ENCODE measurements around the gene CCSER1.
"Not testable (repeated sequence)": the region's sequence is repeated elsewhere in the genome, so short reads cannot be mapped to it uniquely, and the experiment has no call there.

The CCSER1 gene

DNA sequence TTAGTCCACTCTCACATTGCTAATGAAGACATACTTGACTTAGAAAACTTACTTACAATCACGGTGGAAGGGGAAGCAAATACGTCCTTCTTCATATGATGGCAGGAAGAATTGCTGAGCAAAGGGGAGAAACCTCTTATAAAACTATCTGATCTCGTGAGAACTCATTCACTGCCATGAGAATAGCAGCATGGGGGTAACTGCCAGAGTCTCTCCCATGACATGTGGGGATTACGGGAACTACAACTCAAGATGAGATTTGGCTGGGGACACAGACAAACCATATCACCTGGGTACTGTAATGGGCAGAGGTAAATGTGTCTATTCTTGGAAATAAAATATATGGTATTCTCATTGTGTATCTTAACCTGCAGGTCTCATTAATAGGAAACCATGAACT is 1464.9 kb downstream of the CCSER1 start:
- DNase-seq (ENCODE audit: low read depth) = no peak

DNA sequence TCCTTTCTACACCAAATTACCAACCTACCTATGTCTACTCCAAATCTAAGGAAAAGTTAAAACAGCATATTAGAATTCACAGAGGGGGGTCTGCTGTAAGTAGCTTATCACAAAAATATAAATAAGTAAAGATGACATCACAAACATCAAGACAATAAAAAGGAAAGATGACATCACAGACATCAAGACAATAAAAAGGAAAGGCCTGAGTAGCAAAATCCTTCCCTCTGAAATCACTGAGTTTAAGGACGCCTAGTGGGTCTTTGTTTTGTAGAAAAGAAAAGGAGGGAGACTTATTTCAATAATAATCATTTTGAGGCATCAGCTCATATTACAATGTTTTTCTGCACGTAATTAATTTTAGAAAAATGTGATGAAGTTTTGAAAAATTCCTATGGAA is 1469.5 kb downstream of the CCSER1 start:
- DNase-seq (ENCODE audit: low read depth) = no peak

GRCh38 chr4:91598696-91599095 is 1471.5 kb downstream of the CCSER1 start:
- no peak for DNase-seq (ENCODE audit: low read depth)

- DNase-seq (ENCODE audit: low read depth) = no peak
These were observed 1473.1 kb downstream of the CCSER1 start for GRCh38 chr4:91600301-91600700.

DNA sequence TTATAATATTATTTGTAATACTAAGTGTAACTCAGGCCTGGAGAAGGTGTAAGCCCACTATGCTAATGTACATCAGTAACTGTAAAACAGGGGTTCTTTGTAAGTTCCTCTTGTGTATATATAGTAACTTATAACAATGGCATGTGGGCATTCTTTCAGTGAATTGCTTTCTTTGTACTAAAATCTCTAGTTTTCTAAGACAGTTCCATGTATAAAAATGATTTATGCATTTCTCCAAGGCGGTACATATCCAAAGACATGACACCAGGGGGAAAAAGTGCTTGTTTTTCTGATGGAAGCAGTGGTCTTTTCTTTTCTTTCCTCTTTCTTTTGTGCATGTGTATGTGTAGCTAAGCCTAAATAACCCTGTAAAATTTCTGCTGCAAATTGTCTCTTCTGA is 1474.2 kb downstream of the CCSER1 start:
- no peak for DNase-seq (ENCODE audit: low read depth)

DNA sequence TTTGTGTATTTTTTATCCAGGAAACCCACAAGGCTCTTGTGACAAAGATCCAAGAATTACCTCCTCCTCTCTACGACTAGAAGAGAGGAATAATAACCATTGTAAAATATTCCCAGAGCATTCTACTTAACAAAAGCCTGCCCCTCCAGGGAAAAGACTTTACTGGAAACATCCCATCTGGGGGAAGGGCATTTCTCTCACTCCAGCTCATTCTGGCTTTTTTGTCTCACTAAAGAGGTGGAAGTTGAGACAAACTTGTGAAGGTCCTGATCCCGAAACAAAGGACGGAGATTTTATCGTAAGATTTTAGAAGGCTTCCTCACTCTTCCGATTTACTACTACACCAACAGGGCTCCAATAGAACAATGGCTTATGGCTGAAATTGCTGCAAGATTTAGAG is 1484.6 kb downstream of the CCSER1 start:
- no peak for DNase-seq (ENCODE audit: low read depth)

DNA sequence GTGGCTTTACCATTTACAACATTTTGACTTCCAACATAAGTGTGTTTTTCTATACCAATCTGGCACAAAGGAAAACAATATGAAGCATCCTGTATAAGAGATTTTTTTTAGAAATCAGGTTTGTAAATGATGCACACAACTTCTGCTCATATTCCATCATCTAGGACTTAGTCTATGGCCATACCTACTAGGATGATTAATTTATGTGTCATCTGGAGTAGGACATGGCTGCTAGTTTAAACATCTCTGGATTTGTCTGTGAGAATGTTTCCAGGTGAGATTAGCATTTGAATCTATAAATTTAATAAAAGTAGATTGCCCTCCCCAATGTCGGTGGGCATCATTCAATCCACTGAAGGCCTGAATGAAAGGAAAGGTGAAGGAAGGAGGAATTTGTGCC is 1493.8 kb downstream of the CCSER1 start:
- DNase-seq (ENCODE audit: low read depth) = no peak

DNA sequence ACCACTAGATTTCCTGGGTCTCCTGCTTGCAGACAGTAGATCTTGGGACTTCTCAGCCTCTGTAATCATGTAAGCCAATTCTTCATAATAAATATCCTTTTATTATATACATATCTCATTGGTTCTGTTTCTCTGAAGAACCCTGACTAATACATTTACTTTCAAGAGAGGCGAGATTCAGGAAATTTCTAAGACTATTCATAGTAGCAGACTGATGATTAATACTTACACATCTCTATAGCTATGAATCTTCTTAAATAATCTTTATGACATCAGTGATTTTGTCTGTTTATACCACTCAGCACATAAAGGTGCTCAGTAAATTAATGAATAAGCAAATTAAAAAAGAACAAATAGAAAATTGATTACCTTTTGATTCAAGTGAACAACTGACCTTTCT is 1494.3 kb downstream of the CCSER1 start:
- DNase-seq (ENCODE audit: low read depth) = no peak

- no peak for DNase-seq (ENCODE audit: low read depth)
These were observed 1495.9 kb downstream of the CCSER1 start for GRCh38 chr4:91622925-91623602.

DNA sequence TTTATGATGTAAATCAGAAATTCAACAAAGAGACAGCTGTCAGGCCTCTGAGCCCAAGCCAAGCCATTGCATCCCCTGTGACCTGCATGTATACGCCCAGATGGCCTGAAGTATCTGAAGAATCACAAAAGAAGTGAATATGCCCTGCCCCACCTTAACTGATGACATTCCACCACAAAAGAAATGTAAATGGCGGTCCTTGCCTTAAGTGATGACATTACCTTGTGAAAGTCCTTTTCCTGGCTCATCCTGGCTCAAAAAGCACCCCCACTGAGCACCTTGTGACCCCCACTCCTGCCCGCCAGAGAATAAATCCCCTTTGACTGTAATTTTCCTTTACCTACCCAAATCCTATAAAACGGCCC is 1496.4 kb downstream of the CCSER1 start:
- not testable (repeated sequence) for DNase-seq (ENCODE audit: low read depth)

DNA sequence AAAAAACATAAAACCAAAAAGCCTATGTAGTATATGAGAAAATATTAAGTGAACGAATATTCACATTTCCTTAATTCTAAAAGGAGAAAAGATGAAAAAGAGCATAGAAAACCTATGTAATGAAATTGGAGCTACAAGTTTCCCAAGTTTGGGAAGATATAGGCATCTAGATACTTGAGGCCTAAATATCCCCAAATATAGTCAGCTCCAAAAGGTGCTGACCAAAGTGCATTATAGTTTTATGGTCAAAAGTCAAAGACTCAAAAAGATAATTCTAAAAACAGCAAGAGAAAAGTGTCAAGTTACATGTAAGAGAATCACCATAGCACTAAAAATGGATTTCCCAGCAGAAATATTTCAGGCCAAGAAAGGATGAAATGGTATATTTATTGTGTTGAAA is 1502.9 kb downstream of the CCSER1 start:
- no peak for DNase-seq (ENCODE audit: low read depth)

GRCh38 chr4:91630764-91631163 is 1503.6 kb downstream of the CCSER1 start:
- DNase-seq (ENCODE audit: low read depth) = no peak

GRCh38 chr4:91631335-91631734 is 1504.1 kb downstream of the CCSER1 start:
- no peak for DNase-seq (ENCODE audit: low read depth)

- no peak for DNase-seq (ENCODE audit: low read depth)
These were observed 1508.9 kb downstream of the CCSER1 start for GRCh38 chr4:91636083-91636482.
